Stimulated activated effector memory CD8-positive, alpha-beta T cell treated with anti-CD3 and anti-CD28 coated beads, Interleukin-12 subunit alpha, Interleukin-12 subunit beta, amount 100 ng/mL, for 72 hours (primary cell): ENCODE results near the gene WWC1.

Experiments used
- ATAC-seq: fragments of 150-1000 bp; cut with Tn5 transposase; 2 replicates; pipeline ENCODE4 v1.10.0; 2021
- DNase-seq, 2 donors: peaks; one replicate each; pipeline ENCODE4 v3.0.0; 2021 to 2022; ENCODE audit warnings: low spot score in 2 of 2
- H3K27ac Mint-ChIP-seq: one replicate; pipeline ENCODE4 v1.8.0; 2022; ENCODE audit warnings: mild to moderate bottlenecking, mixed read lengths
- H3K36me3 Mint-ChIP-seq: one replicate; pipeline ENCODE4 v1.8.0; 2022; ENCODE audit warnings: mild to moderate bottlenecking, mixed read lengths
- H3K4me1 Mint-ChIP-seq: one replicate; pipeline ENCODE4 v1.8.0; 2022; ENCODE audit warnings: mixed read lengths
- H3K4me3 Mint-ChIP-seq: one replicate; pipeline ENCODE4 v1.8.0; 2022; ENCODE audit warnings: mild to moderate bottlenecking, mixed read lengths
- H3K9me3 Mint-ChIP-seq: one replicate; pipeline ENCODE4 v1.8.0; 2022; ENCODE audit warnings: mixed read lengths

WWC1 gene

GRCh38 chr5:168513861-168514428, 222.5 kb downstream of the WWC1 start:
- no peak overlapping the region for H3K27ac Mint-ChIP-seq
- ATAC-seq (no peak), DNase-seq (no peak)
- no peaks in the 10 kb centered on the region for H3K9me3 Mint-ChIP-seq
- H3K4me1 Mint-ChIP-seq: no peaks in the 10 kb centered on the region
- H3K4me3 Mint-ChIP-seq: no peak overlapping the region
- H3K36me3 Mint-ChIP-seq: peaks cover 100% of the 10 kb centered on the region
